HepG2 (cell line): ENCODE results near the gene MRPS34. TPM values are rescaled to one million over a fixed set of nuclear protein-coding genes. Genes with fewer than 3 reads are reported as not detected.

Experiments used
- DDIT3 ChIP-seq: sonication (generic); formaldehyde crosslinking; IDR thresholded peaks from 2 replicates; pipeline ENCODE4 v1.4.0; 2020; ENCODE audit warnings: mild to moderate bottlenecking, missing genetic modification reagents
- FLYWCH1 ChIP-seq: sonication (generic); formaldehyde crosslinking; IDR thresholded peaks from 2 replicates; pipeline ENCODE4 v1.8.1; 2023; ENCODE audit warnings: mild to moderate bottlenecking, missing genetic modification reagents
- MIER3 ChIP-seq: IDR thresholded peaks from 2 replicates; pipeline ENCODE4 v1.6.1; 2016; ENCODE audit warnings: missing compliant biosample characterization, borderline replicate concordance
- MTF1 ChIP-seq: sonication (generic); formaldehyde crosslinking; IDR thresholded peaks from 2 replicates; pipeline ENCODE4 v1.5.0; 2020; ENCODE audit warnings: missing genetic modification reagents
- PRPF4 ChIP-seq: fragments of 200-400 bp; formaldehyde crosslinking; IDR thresholded peaks from 2 replicates; pipeline ENCODE4 v1.6.1; 2016; ENCODE audit warnings: low read length, low read depth; ENCODE audit not compliant: poor library complexity, severe bottlenecking
- RBFOX2 ChIP-seq: fragments of 200-400 bp; formaldehyde crosslinking; IDR thresholded peaks from 2 replicates; pipeline ENCODE4 v1.6.1; 2017; ENCODE audit warnings: low read depth, mild to moderate bottlenecking, low read length
- REXO4 ChIP-seq: sonication (generic); formaldehyde crosslinking; IDR thresholded peaks from 2 replicates; pipeline ENCODE4 v1.8.0; 2022; ENCODE audit warnings: missing genetic modification reagents, mild to moderate bottlenecking, borderline replicate concordance
- RNF2 ChIP-seq: fragments of 450-650 bp; conservative IDR thresholded peaks from 2 replicates; pipeline ENCODE4 v1.6.1; 2016; ENCODE audit warnings: low read depth
- SRSF9 ChIP-seq: fragments of 200-400 bp; formaldehyde crosslinking; IDR thresholded peaks from 2 replicates; pipeline ENCODE4 v1.6.1; 2018; ENCODE audit warnings: borderline replicate concordance, mild to moderate bottlenecking, low read depth, low read length; ENCODE audit not compliant: insufficient read depth, poor library complexity, severe bottlenecking
- TFAP4 ChIP-seq: sonication (generic); IDR thresholded peaks from 2 replicates; pipeline ENCODE4 v1.6.1; 2016; ENCODE audit warnings: low read depth, borderline replicate concordance
- ZNF10 ChIP-seq: sonication (generic); formaldehyde crosslinking; IDR thresholded peaks from 2 replicates; pipeline ENCODE4 v1.4.0; 2020; ENCODE audit warnings: mild to moderate bottlenecking, low read depth, missing genetic modification reagents, borderline replicate concordance
- ZNF143 ChIP-seq: sonication (generic); formaldehyde crosslinking; IDR thresholded peaks from 2 replicates; pipeline ENCODE4 v1.4.0; 2020; ENCODE audit warnings: missing genetic modification reagents
- ZNF337 ChIP-seq: sonication (generic); formaldehyde crosslinking; IDR thresholded peaks from 2 replicates; pipeline ENCODE4 v1.5.1; 2020; ENCODE audit warnings: missing genetic modification reagents, low read depth, mild to moderate bottlenecking, borderline replicate concordance
- ZNF678 ChIP-seq: sonication (generic); formaldehyde crosslinking; IDR thresholded peaks from 2 replicates; pipeline ENCODE4 v1.4.0; 2020; ENCODE audit warnings: mild to moderate bottlenecking, missing genetic modification reagents
- ZNF839 ChIP-seq: sonication (generic); formaldehyde crosslinking; IDR thresholded peaks from 2 replicates; pipeline ENCODE4 v1.4.0; 2020; ENCODE audit warnings: missing genetic modification reagents, mild to moderate bottlenecking, borderline replicate concordance
- ZSCAN25 ChIP-seq: sonication (generic); formaldehyde crosslinking; IDR thresholded peaks from 2 replicates; pipeline ENCODE4 v1.8.0; 2022; ENCODE audit warnings: mild to moderate bottlenecking, missing genetic modification reagents
- polyA plus RNA-seq, 8 experiments: library from polyadenylated mRNA; depleted of rRNA in 3 of 8; stranded (reverse) in 7 of 8; unstranded in 1 of 8; fragments of >200 nt; fragmentation: Illumina TruSeq in 4 of 8; extraction: Trizol in 4 of 8; gene quantifications; 2 replicates each; pipeline versions ENCODE4 v1.2.1 to v1.2.3, GENCODE V29; 2011 to 2016; ENCODE audit warnings: low read depth in 4 of 8, missing spikeins in 1 of 8, mixed read lengths in 1 of 8; ENCODE audit not compliant: insufficient read depth in 1 of 8
- total RNA-seq, 5 experiments: library from RNA; depleted of rRNA; stranded (reverse); fragments of >200 nt; fragmentation: Illumina TruSeq; extraction: Trizol; gene quantifications; 2 replicates each; pipeline ENCODE4 v1.2.3, GENCODE V29; 2016; ENCODE audit warnings: low read depth in 1 of 5
- TF ChIP-seq, protein P1 (sequence below): sonication (generic); formaldehyde crosslinking; IDR thresholded peaks from 2 replicates; pipeline ENCODE4 v1.5.0; 2020; ENCODE audit warnings: missing genetic modification reagents
- TF ChIP-seq, protein P2 (sequence below), 2 experiments: sonication (generic) in 1 of 2; formaldehyde crosslinking in 1 of 2; IDR thresholded peaks; 2 replicates each; pipeline versions ENCODE4 v1.6.1 to v1.9.0; 2014 to 2022; ENCODE audit warnings: antibody characterized with exemption in 1 of 2, borderline replicate concordance in 1 of 2, inconsistent platforms in 1 of 2, low read depth in 1 of 2, missing genetic modification reagents in 1 of 2

MRPS34 gene
- total and polyA plus RNA-seq, 2 of the 13 experiments (the other 11 are each of a cell fraction or from before 2014, with no cell fraction given), result 63.5 to 131 TPM

- TF ChIP-seq RNF2, result no peak
- TF ChIP-seq DDIT3, result no peak
- TF ChIP-seq, protein P1, sequence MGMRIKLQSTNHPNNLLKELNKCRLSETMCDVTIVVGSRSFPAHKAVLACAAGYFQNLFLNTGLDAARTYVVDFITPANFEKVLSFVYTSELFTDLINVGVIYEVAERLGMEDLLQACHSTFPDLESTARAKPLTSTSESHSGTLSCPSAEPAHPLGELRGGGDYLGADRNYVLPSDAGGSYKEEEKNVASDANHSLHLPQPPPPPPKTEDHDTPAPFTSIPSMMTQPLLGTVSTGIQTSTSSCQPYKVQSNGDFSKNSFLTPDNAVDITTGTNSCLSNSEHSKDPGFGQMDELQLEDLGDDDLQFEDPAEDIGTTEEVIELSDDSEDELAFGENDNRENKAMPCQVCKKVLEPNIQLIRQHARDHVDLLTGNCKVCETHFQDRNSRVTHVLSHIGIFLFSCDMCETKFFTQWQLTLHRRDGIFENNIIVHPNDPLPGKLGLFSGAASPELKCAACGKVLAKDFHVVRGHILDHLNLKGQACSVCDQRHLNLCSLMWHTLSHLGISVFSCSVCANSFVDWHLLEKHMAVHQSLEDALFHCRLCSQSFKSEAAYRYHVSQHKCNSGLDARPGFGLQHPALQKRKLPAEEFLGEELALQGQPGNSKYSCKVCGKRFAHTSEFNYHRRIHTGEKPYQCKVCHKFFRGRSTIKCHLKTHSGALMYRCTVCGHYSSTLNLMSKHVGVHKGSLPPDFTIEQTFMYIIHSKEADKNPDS (CRISPR knock-in tag), result no peak
- TF ChIP-seq ZNF839 (CRISPR knock-in tag), result 0 out of 2 replicates have a peak, but pooled peaks have one; percentile 17
- TF ChIP-seq ZNF337 (CRISPR knock-in tag), result no peak
- no peak for TF ChIP-seq REXO4 (CRISPR knock-in tag)
- no peak for TF ChIP-seq TFAP4
- peak; percentile 43; the same call in 1 of the 2 replicates for TF ChIP-seq RBFOX2
- TF ChIP-seq MIER3 (CRISPR knock-in tag), result no peak
- no peak for TF ChIP-seq ZNF10 (CRISPR knock-in tag)
- TF ChIP-seq ZSCAN25 (CRISPR knock-in tag), result no peak
- no peak for TF ChIP-seq SRSF9
- TF ChIP-seq ZNF678, result no peak
- no peak for TF ChIP-seq ZNF143
- TF ChIP-seq FLYWCH1 (CRISPR knock-in tag), result no peak
- TF ChIP-seq MTF1 (CRISPR knock-in tag), result no peak
- TF ChIP-seq, protein P2, sequence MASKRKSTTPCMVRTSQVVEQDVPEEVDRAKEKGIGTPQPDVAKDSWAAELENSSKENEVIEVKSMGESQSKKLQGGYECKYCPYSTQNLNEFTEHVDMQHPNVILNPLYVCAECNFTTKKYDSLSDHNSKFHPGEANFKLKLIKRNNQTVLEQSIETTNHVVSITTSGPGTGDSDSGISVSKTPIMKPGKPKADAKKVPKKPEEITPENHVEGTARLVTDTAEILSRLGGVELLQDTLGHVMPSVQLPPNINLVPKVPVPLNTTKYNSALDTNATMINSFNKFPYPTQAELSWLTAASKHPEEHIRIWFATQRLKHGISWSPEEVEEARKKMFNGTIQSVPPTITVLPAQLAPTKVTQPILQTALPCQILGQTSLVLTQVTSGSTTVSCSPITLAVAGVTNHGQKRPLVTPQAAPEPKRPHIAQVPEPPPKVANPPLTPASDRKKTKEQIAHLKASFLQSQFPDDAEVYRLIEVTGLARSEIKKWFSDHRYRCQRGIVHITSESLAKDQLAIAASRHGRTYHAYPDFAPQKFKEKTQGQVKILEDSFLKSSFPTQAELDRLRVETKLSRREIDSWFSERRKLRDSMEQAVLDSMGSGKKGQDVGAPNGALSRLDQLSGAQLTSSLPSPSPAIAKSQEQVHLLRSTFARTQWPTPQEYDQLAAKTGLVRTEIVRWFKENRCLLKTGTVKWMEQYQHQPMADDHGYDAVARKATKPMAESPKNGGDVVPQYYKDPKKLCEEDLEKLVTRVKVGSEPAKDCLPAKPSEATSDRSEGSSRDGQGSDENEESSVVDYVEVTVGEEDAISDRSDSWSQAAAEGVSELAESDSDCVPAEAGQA (IDR thresholded peaks at IDR 0.05; ENCODE audit: low read depth), result no peak
- TF ChIP-seq, protein P2 (CRISPR knock-in tag; IDR thresholded peaks at IDR 0.05; ENCODE audit: borderline replicate concordance), result no peak
- TF ChIP-seq PRPF4, result peak; percentile 31
These were observed 3.3 kb downstream of the MRPS34 start (continued) for GRCh38 chr16:1769402-1770300.
